Panc1 (cell line): ENCODE measurements around the gene SEBOX. TPM values are rescaled to one million over a fixed set of nuclear protein-coding genes. Genes with fewer than 3 reads are reported as not detected.

Experiments used
- ATAC-seq: fragments of 200-7000 bp; cut with Tn5 transposase; 2 replicates; pipeline ENCODE4 v1.9.1; 2020; ENCODE audit warnings: mild to moderate bottlenecking, moderate library complexity
- Bru-seq: library from RNA; stranded (reverse); fragments of 400-500 nt; gene quantifications from one replicate; lab custom pipeline; 2021; lab: Mats Ljungman, UMichigan
- BruChase-seq, 2 experiments: library from RNA; stranded (reverse); fragments of 400-500 nt; gene quantifications; one replicate each; lab custom pipeline; 2021; lab: Mats Ljungman, UMichigan
- BruUV-seq: library from RNA; stranded (reverse); fragments of 400-500 nt; replicated peaks from 2 replicates; lab custom pipeline; 2021; lab: Mats Ljungman, UMichigan
- CTCF ChIA-PET: fragments of 300-600 bp; sonication (Branson Sonifier 250); formaldehyde crosslinking; loops from one replicate; lab custom pipeline; 2022; ENCODE audit warnings: antibody characterized with exemption; lab: Charles Lee
- POLR2A ChIA-PET: fragments of 300-600 bp; sonication (Branson Sonifier 250); formaldehyde crosslinking; loops from one replicate; lab custom pipeline; 2022; ENCODE audit warnings: antibody characterized with exemption; lab: Charles Lee
- DNase-seq: peaks from one replicate; pipeline ENCODE4 v3.0.0-alpha.2; 2010; ENCODE audit warnings: low read depth, low spot score
- H3K27ac ChIP-seq: 2 replicates; pipeline ENCODE4 v1.5.1; 2011; ENCODE audit warnings: mild to moderate bottlenecking, low read length, inconsistent platforms
- H3K27me3 ChIP-seq: fragments of 200-500 bp; sonication (Bioruptor generic); 2 replicates; pipeline ENCODE4 v1.6.0; 2014; ENCODE audit warnings: low read length, inconsistent platforms; ENCODE audit not compliant: control insufficient read depth, insufficient read depth
- H3K36me3 ChIP-seq: fragments of 200-500 bp; sonication (Bioruptor generic); 2 replicates; pipeline ENCODE4 v1.5.1; 2014; ENCODE audit warnings: inconsistent platforms, mild to moderate bottlenecking, low read length, moderate library complexity; ENCODE audit not compliant: control insufficient read depth, insufficient read depth
- H3K4me1 ChIP-seq: 2 replicates; pipeline ENCODE4 v1.5.1; 2011; ENCODE audit warnings: inconsistent platforms, mild to moderate bottlenecking, low read length, moderate library complexity; ENCODE audit not compliant: control insufficient read depth, insufficient read depth
- H3K4me3 ChIP-seq, 2 experiments: 2 replicates each; pipeline ENCODE4 v1.5.1; 2011 to 2012; ENCODE audit warnings: low read depth in 2 of 2, low read length in 2 of 2, mild to moderate bottlenecking in 2 of 2, inconsistent platforms in 1 of 2, moderate library complexity in 1 of 2
- H3K9me3 ChIP-seq: fragments of 200-500 bp; sonication (Bioruptor generic); 2 replicates; pipeline ENCODE4 v1.5.1; 2014; ENCODE audit warnings: low read depth, mild to moderate bottlenecking, inconsistent platforms, low read length, moderate library complexity; ENCODE audit not compliant: control insufficient read depth, insufficient read depth
- POLR2AphosphoS5 ChIP-seq: IDR thresholded peaks from 2 replicates; pipeline ENCODE4 v1.6.1; 2012; ENCODE audit warnings: mild to moderate bottlenecking, low read depth, low read length, moderate library complexity
- SIN3A ChIP-seq: IDR thresholded peaks from 2 replicates; pipeline ENCODE4 v1.6.1; 2012; ENCODE audit warnings: low read depth, mild to moderate bottlenecking, low read length, moderate library complexity, borderline replicate concordance; ENCODE audit not compliant: insufficient read depth
- TCF7L2 ChIP-seq: IDR thresholded peaks from 2 replicates; pipeline ENCODE4 v1.6.1; 2011; ENCODE audit warnings: mild to moderate bottlenecking, low read depth, low read length, inconsistent platforms
- in situ Hi-C: cut with HindIII; loops from 2 replicates; pipeline ENCODE4 v1.10.0; 2016; ENCODE audit warnings: low sequenced_read_pairs, low pct_unique_long_range_greater_than_20kb
- intact Hi-C: fragments of 100-400 bp; cut with micrococcal nuclease; formaldehyde crosslinking; loops from one replicate; pipeline ENCODE4 v1.10.0; 2022; ENCODE audit not compliant: unreplicated experiment
- long read RNA-seq: library from polyadenylated mRNA; unstranded; transcript quantifications from one replicate; pipeline ENCODE4 v2.0.0, GENCODE V29; 2021; ENCODE audit not compliant: unreplicated experiment
- polyA plus RNA-seq: library from polyadenylated mRNA; unstranded; fragments of >200 nt; gene quantifications from one replicate; pipeline ENCODE4 v1.2.1, GENCODE V29; 2012; ENCODE audit warnings: missing spikeins; ENCODE audit not compliant: insufficient read length
- total RNA-seq: library from RNA; stranded (reverse); gene quantifications from one replicate; pipeline ENCODE4 v1.2.1, GENCODE V29; 2021; ENCODE audit not compliant: unreplicated experiment
- TF ChIP-seq, protein P1 (sequence below): fragments of 450-650 bp; IDR thresholded peaks from 2 replicates; pipeline ENCODE4 v1.5.1; 2017; ENCODE audit warnings: mild to moderate bottlenecking
- TF ChIP-seq, protein P2 (sequence below), 2 experiments: IDR thresholded peaks; 2 replicates each; pipeline ENCODE4 v1.6.1; 2011 to 2012; ENCODE audit warnings: low read depth in 2 of 2, control low read depth in 1 of 2, low read length in 1 of 2, mild to moderate bottlenecking in 1 of 2, moderate library complexity in 1 of 2; ENCODE audit not compliant: insufficient read depth in 1 of 2

SEBOX gene, protein sequence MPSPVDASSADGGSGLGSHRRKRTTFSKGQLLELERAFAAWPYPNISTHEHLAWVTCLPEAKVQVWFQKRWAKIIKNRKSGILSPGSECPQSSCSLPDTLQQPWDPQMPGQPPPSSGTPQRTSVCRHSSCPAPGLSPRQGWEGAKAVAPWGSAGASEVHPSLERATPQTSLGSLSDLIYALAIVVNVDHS
- total RNA-seq = not detected
- not detected for polyA plus RNA-seq
- Bru-seq, nascent RNA = not detected
- not detected for BruChase-seq, experiment 1, labeled RNA remaining after a 2-hour chase
- not detected for BruChase-seq, experiment 2, labeled RNA remaining after a 6-hour chase
- long read RNA-seq = 0 reads

DNA sequence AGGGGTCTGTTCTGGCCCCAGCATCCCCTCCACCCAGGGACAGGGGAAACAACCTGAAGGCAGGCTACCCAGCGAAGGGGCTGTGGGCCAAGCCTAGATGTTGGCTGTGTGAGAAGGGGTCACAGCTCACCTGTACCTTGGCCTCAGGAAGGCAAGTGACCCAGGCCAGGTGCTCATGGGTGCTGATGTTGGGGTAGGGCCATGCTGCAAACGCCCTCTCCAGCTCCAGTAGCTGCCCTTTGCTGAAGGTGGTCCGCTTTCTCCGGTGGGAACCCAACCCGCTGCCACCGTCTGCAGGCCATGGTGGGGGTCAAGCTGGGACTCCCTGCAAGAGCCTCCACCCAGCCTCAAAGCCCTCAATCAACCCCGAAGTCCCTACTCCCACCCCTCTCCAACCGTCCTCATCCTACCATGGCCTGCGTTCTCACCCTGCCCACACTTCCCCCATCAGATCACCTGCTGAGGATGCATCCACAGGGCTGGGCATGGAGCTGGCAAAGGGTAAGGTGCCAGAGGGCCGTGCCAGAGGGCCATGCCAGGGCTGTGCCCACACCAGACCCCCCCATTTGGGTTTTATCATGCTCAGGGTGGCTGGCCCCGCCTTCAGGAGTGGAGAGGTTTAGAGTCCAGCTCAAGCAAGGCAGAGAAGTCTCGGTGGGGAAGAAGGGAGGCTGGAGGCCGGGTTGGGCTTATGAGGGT, at the start of gene SEBOX:
Gene SEBOX, minus strand, starts transcription at position 535 of the 699 bp plus-strand sequence. Its CDS starts 48 bp downstream, at position 487.
- DNase-seq = no peak

DNA sequence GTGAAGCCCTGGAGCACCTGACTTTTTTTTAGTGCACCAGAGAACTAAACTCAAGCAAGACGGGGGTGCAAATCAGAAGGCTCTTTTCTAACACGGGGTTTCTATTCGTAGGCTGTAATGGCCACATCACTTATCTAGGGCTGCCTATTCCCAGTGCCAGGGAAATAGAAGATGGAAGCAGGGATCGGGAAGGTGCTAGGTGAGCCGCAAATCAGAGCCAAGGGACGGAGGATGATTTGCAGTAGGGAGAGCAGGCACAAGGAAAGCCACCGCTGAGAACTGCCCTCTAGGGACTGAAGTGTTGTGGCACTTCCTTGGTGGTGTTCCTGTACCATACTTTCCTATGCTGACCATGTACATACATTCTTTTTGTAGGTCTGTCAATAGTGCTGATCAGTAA, 48.8 kb upstream of the SEBOX start:
- DNase-seq (no peak), ATAC-seq (no peak)
- TF ChIP-seq POLR2AphosphoS5 (no peak), TCF7L2 (no peak), SIN3A (no peak)
- TF ChIP-seq, protein P1, sequence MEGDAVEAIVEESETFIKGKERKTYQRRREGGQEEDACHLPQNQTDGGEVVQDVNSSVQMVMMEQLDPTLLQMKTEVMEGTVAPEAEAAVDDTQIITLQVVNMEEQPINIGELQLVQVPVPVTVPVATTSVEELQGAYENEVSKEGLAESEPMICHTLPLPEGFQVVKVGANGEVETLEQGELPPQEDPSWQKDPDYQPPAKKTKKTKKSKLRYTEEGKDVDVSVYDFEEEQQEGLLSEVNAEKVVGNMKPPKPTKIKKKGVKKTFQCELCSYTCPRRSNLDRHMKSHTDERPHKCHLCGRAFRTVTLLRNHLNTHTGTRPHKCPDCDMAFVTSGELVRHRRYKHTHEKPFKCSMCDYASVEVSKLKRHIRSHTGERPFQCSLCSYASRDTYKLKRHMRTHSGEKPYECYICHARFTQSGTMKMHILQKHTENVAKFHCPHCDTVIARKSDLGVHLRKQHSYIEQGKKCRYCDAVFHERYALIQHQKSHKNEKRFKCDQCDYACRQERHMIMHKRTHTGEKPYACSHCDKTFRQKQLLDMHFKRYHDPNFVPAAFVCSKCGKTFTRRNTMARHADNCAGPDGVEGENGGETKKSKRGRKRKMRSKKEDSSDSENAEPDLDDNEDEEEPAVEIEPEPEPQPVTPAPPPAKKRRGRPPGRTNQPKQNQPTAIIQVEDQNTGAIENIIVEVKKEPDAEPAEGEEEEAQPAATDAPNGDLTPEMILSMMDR = peak; percentile 12; the same call in 1 of the 2 replicates
- Histone ChIP-seq H3K4me1 (no peaks in the 10 kb centered on the region), H3K9me3 (no peaks in the 10 kb centered on the region), H3K36me3 (no peaks in the 10 kb centered on the region), H3K4me3 (no peak overlapping the region), H3K27ac (no peak overlapping the region), H3K27me3 (no peaks in the 10 kb centered on the region)
- ChIA-PET POLR2A (no interaction called here), CTCF (no interaction called here)
- no TSS peak for BruUV-seq
- in situ Hi-C loops = no loop called here
- intact Hi-C loops = no loop called here

More for the DNA sequence above, at the start of gene SEBOX:
- intact Hi-C loops = no loop called here
- in situ Hi-C loops = no loop called here
- H3K27ac ChIP-seq = no peak within 1 kb of the TSS
- TF ChIP-seq, protein P1 = no peak
- no peak for TF ChIP-seq SIN3A
- TF ChIP-seq POLR2AphosphoS5 = no peak
- TF ChIP-seq, protein P2, sequence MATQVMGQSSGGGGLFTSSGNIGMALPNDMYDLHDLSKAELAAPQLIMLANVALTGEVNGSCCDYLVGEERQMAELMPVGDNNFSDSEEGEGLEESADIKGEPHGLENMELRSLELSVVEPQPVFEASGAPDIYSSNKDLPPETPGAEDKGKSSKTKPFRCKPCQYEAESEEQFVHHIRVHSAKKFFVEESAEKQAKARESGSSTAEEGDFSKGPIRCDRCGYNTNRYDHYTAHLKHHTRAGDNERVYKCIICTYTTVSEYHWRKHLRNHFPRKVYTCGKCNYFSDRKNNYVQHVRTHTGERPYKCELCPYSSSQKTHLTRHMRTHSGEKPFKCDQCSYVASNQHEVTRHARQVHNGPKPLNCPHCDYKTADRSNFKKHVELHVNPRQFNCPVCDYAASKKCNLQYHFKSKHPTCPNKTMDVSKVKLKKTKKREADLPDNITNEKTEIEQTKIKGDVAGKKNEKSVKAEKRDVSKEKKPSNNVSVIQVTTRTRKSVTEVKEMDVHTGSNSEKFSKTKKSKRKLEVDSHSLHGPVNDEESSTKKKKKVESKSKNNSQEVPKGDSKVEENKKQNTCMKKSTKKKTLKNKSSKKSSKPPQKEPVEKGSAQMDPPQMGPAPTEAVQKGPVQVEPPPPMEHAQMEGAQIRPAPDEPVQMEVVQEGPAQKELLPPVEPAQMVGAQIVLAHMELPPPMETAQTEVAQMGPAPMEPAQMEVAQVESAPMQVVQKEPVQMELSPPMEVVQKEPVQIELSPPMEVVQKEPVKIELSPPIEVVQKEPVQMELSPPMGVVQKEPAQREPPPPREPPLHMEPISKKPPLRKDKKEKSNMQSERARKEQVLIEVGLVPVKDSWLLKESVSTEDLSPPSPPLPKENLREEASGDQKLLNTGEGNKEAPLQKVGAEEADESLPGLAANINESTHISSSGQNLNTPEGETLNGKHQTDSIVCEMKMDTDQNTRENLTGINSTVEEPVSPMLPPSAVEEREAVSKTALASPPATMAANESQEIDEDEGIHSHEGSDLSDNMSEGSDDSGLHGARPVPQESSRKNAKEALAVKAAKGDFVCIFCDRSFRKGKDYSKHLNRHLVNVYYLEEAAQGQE (IDR thresholded peaks at IDR 0.05; ENCODE audit: insufficient read depth in 1 of 2, low read depth in 2 of 2, low read length in 1 of 2) = no peak
- TF ChIP-seq TCF7L2 = no peak
- H3K27me3 ChIP-seq = no peaks in the 10 kb centered on the region
- CTCF ChIA-PET = no interaction called here
- H3K36me3 ChIP-seq = peaks cover 4% of the 10 kb centered on the region
- no peak for ATAC-seq
- no TSS peak for BruUV-seq
- POLR2A ChIA-PET = no interaction called here
- no peaks in the 10 kb centered on the region for H3K9me3 ChIP-seq
- peaks cover 4% of the 10 kb centered on the region; the same call in 1 of the 2 replicates for H3K4me1 ChIP-seq
- H3K4me3 ChIP-seq = no peak within 1 kb of the TSS
